K562 (cell line): ENCODE data around the gene TFPT. TPM values are rescaled to one million over a fixed set of nuclear protein-coding genes. Genes with fewer than 3 reads are reported as not detected.

ENCODE experiments used
- CTCF ChIP-seq, 3 experiments: IDR thresholded peaks in 2 of 3; conservative IDR thresholded peaks in 1 of 3; 2 replicates each; pipeline ENCODE4 v1.5.1; 2011 to 2012; ENCODE audit warnings: low read length in 3 of 3, mild to moderate bottlenecking in 3 of 3, control low read depth in 2 of 3, improper control_type of control experiment in 1 of 3, inconsistent platforms in 1 of 3, low read depth in 1 of 3, mixed read lengths in 1 of 3, moderate library complexity in 1 of 3; ENCODE audit not compliant: insufficient read depth in 2 of 3
- EP300 ChIP-seq: IDR thresholded peaks from 2 replicates; pipeline ENCODE4 v1.6.1; 2012; ENCODE audit warnings: low read length, improper control_type of control experiment
- GATAD2A ChIP-seq: fragments of 450-650 bp; IDR thresholded peaks from 2 replicates; pipeline ENCODE4 v1.6.1; 2017
- KDM1A ChIP-seq, 2 experiments: fragments of 450-650 bp; IDR thresholded peaks; 2 replicates each; pipeline ENCODE4 v1.6.1; 2016; ENCODE audit warnings: mild to moderate bottlenecking in 2 of 2
- OTX1 ChIP-seq: fragments of 450-650 bp; formaldehyde crosslinking; IDR thresholded peaks from 2 replicates; pipeline ENCODE4 v1.4.0; 2022; ENCODE audit warnings: mild to moderate bottlenecking
- RUNX1 ChIP-seq: sonication (generic); IDR thresholded peaks from 2 replicates; pipeline ENCODE4 v1.6.1; 2016; ENCODE audit warnings: antibody characterized with exemption, low read depth
- SMAD4 ChIP-seq: fragments of 250-450 bp; sonication (Bioruptor Pico); conservative IDR thresholded peaks from 2 replicates; pipeline ENCODE4 v1.8.0; 2021; ENCODE audit warnings: inconsistent platforms, mild to moderate bottlenecking, moderate library complexity
- TEAD4 ChIP-seq, 2 experiments: sonication (generic) in 1 of 2; formaldehyde crosslinking in 1 of 2; IDR thresholded peaks; 2 replicates each; pipeline versions ENCODE4 v1.6.1 to v1.8.0; 2012 to 2022; ENCODE audit warnings: borderline replicate concordance in 1 of 2, inconsistent platforms in 1 of 2, low read length in 1 of 2, mild to moderate bottlenecking in 1 of 2, missing genetic modification reagents in 1 of 2
- ZNF507 ChIP-seq: conservative IDR thresholded peaks from 2 replicates; pipeline ENCODE4 v1.6.1; 2017; ENCODE audit warnings: missing genetic modification characterization, missing compliant biosample characterization
- ZNF77 ChIP-seq: fragments of 250-450 bp; sonication (Bioruptor Pico); IDR thresholded peaks from 2 replicates; pipeline ENCODE4 v1.5.0; 2020
- ZSCAN29 ChIP-seq: fragments of 450-650 bp; IDR thresholded peaks from 2 replicates; pipeline ENCODE4 v1.6.1; 2017
- polyA plus RNA-seq, 8 experiments: library from polyadenylated mRNA; depleted of rRNA in 4 of 8; stranded (reverse) in 5 of 8; unstranded in 3 of 8; fragments of >200 nt; fragmentation: Nextera tagmentation in 2 of 8; fragmentation: Illumina TruSeq in 1 of 8; extraction: Ambion mirVana in 2 of 8; extraction: Trizol in 1 of 8; gene quantifications; 2 replicates each; pipeline versions ENCODE4 v1.2.1 to v1.2.3, GENCODE V29; 2011 to 2014; ENCODE audit warnings: inconsistent platforms in 1 of 8, missing spikeins in 1 of 8
- total RNA-seq, 7 experiments: library from RNA; depleted of rRNA in 6 of 7; stranded (reverse); fragments of >200 nt in 6 of 7; fragmentation: Illumina TruSeq in 2 of 7; extraction: Trizol in 2 of 7; gene quantifications; 2 replicates each; pipeline versions ENCODE4 v1.2.1 to v1.2.3, GENCODE V29; 2011 to 2021; ENCODE audit warnings: low replicate concordance in 1 of 7
- TF ChIP-seq, protein P1 (sequence below): fragments of 450-650 bp; IDR thresholded peaks from 2 replicates; pipeline ENCODE4 v1.6.1; 2016; ENCODE audit warnings: mild to moderate bottlenecking, moderate library complexity
- TF ChIP-seq, protein P2 (sequence below), 2 experiments: fragments of 450-650 bp; IDR thresholded peaks; 2 replicates each; pipeline ENCODE4 v1.6.1; 2016

The TFPT gene
- total and polyA plus RNA-seq, 9 of the 15 experiments (the other 6 are each of a cell fraction or from before 2014, with no cell fraction given) = 0.72 to 16.4 (median 9.2) TPM

- TF ChIP-seq, protein P1, sequence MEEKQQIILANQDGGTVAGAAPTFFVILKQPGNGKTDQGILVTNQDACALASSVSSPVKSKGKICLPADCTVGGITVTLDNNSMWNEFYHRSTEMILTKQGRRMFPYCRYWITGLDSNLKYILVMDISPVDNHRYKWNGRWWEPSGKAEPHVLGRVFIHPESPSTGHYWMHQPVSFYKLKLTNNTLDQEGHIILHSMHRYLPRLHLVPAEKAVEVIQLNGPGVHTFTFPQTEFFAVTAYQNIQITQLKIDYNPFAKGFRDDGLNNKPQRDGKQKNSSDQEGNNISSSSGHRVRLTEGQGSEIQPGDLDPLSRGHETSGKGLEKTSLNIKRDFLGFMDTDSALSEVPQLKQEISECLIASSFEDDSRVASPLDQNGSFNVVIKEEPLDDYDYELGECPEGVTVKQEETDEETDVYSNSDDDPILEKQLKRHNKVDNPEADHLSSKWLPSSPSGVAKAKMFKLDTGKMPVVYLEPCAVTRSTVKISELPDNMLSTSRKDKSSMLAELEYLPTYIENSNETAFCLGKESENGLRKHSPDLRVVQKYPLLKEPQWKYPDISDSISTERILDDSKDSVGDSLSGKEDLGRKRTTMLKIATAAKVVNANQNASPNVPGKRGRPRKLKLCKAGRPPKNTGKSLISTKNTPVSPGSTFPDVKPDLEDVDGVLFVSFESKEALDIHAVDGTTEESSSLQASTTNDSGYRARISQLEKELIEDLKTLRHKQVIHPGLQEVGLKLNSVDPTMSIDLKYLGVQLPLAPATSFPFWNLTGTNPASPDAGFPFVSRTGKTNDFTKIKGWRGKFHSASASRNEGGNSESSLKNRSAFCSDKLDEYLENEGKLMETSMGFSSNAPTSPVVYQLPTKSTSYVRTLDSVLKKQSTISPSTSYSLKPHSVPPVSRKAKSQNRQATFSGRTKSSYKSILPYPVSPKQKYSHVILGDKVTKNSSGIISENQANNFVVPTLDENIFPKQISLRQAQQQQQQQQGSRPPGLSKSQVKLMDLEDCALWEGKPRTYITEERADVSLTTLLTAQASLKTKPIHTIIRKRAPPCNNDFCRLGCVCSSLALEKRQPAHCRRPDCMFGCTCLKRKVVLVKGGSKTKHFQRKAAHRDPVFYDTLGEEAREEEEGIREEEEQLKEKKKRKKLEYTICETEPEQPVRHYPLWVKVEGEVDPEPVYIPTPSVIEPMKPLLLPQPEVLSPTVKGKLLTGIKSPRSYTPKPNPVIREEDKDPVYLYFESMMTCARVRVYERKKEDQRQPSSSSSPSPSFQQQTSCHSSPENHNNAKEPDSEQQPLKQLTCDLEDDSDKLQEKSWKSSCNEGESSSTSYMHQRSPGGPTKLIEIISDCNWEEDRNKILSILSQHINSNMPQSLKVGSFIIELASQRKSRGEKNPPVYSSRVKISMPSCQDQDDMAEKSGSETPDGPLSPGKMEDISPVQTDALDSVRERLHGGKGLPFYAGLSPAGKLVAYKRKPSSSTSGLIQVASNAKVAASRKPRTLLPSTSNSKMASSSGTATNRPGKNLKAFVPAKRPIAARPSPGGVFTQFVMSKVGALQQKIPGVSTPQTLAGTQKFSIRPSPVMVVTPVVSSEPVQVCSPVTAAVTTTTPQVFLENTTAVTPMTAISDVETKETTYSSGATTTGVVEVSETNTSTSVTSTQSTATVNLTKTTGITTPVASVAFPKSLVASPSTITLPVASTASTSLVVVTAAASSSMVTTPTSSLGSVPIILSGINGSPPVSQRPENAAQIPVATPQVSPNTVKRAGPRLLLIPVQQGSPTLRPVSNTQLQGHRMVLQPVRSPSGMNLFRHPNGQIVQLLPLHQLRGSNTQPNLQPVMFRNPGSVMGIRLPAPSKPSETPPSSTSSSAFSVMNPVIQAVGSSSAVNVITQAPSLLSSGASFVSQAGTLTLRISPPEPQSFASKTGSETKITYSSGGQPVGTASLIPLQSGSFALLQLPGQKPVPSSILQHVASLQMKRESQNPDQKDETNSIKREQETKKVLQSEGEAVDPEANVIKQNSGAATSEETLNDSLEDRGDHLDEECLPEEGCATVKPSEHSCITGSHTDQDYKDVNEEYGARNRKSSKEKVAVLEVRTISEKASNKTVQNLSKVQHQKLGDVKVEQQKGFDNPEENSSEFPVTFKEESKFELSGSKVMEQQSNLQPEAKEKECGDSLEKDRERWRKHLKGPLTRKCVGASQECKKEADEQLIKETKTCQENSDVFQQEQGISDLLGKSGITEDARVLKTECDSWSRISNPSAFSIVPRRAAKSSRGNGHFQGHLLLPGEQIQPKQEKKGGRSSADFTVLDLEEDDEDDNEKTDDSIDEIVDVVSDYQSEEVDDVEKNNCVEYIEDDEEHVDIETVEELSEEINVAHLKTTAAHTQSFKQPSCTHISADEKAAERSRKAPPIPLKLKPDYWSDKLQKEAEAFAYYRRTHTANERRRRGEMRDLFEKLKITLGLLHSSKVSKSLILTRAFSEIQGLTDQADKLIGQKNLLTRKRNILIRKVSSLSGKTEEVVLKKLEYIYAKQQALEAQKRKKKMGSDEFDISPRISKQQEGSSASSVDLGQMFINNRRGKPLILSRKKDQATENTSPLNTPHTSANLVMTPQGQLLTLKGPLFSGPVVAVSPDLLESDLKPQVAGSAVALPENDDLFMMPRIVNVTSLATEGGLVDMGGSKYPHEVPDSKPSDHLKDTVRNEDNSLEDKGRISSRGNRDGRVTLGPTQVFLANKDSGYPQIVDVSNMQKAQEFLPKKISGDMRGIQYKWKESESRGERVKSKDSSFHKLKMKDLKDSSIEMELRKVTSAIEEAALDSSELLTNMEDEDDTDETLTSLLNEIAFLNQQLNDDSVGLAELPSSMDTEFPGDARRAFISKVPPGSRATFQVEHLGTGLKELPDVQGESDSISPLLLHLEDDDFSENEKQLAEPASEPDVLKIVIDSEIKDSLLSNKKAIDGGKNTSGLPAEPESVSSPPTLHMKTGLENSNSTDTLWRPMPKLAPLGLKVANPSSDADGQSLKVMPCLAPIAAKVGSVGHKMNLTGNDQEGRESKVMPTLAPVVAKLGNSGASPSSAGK = no peak
- TF ChIP-seq ZNF77 (CRISPR knock-in tag) (no peak), SMAD4 (0 out of 2 replicates have a peak, but pooled peaks have one; percentile 8), OTX1 (CRISPR knock-in tag) (peak; percentile 66; the same call in 1 of the 2 replicates), RUNX1 (no peak), EP300 (no peak), TEAD4 (IDR thresholded peaks at IDR 0.05; ENCODE audit: low read length) (no peak), TEAD4 (CRISPR knock-in tag; IDR thresholded peaks at IDR 0.05; ENCODE audit: borderline replicate concordance) (no peak), KDM1A (IDR thresholded peaks at IDR 0.05) (0 out of 4 replicates have a peak, but pooled peaks of 1 of the 2 experiments have one; percentile 24), ZSCAN29 (no peak), ZNF507 (tag) (no peak), GATAD2A (0 out of 2 replicates have a peak, but pooled peaks have one; percentile 24), CTCF (IDR thresholded peaks at IDR 0.05 in 2 of 3, conservative IDR thresholded peaks at IDR 0.05 in 1 of 3; ENCODE audit: insufficient read depth in 2 of 3, low read depth in 1 of 3, low read length in 3 of 3) (peak; percentile 19 to 48 (median 36); a peak in 3 of 6 replicates)
- TF ChIP-seq, protein P2, sequence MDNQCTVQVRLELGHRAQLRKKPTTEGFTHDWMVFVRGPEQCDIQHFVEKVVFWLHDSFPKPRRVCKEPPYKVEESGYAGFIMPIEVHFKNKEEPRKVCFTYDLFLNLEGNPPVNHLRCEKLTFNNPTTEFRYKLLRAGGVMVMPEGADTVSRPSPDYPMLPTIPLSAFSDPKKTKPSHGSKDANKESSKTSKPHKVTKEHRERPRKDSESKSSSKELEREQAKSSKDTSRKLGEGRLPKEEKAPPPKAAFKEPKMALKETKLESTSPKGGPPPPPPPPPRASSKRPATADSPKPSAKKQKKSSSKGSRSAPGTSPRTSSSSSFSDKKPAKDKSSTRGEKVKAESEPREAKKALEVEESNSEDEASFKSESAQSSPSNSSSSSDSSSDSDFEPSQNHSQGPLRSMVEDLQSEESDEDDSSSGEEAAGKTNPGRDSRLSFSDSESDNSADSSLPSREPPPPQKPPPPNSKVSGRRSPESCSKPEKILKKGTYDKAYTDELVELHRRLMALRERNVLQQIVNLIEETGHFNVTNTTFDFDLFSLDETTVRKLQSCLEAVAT (IDR thresholded peaks at IDR 0.05) = peak in 1 of 2 experiments; percentile 59; a peak in 1 of 4 replicates
These were observed 18.8 kb downstream of the TFPT start (continued) for GRCh38 chr19:54096617-54097106.
